ENCODE results near the gene RPL15.
"Not testable (repeated sequence)": the region's sequence is repeated elsewhere in the genome, so short reads cannot be mapped to it uniquely, and the experiment has no call there.

RPL15 gene

GRCh38 chr3:23888617-23889228 lies 28.2 kb upstream of the RPL15 start:
- no peak for DNase-seq (ENCODE audit: extremely low spot score, insufficient read length, low read depth)

GRCh38 chr3:23889386-23889785 lies 27.5 kb upstream of the RPL15 start:
- no peak for FAIRE-seq
- DNase-seq (ENCODE audit: extremely low spot score, insufficient read length, low read depth) = no peak

More at GRCh38 chr3:23888617-23889228, 28.2 kb upstream of the RPL15 start:
- FAIRE-seq = peak; percentile 41

GRCh38 chr3:23889950-23890349 lies 27.0 kb upstream of the RPL15 start:
- no peak for FAIRE-seq
- no peak for DNase-seq (ENCODE audit: extremely low spot score, insufficient read length, low read depth)

GRCh38 chr3:23894254-23895061 lies 22.5 kb upstream of the RPL15 start:
- DNase-seq (ENCODE audit: extremely low spot score, insufficient read length, low read depth) = no peak

GRCh38 chr3:23895181-23895580 lies 21.8 kb upstream of the RPL15 start:
- DNase-seq (ENCODE audit: extremely low spot score, insufficient read length, low read depth) (no peak), FAIRE-seq (no peak)

More at GRCh38 chr3:23894254-23895061, 22.5 kb upstream of the RPL15 start:
- no peak for FAIRE-seq

- FAIRE-seq (no peak), DNase-seq (ENCODE audit: extremely low spot score, insufficient read length, low read depth) (no peak)
These were observed 16.2 kb upstream of the RPL15 start for GRCh38 chr3:23900744-23901143.

GRCh38 chr3:23904545-23904944 lies 12.4 kb upstream of the RPL15 start:
- no peak for FAIRE-seq
- DNase-seq (ENCODE audit: extremely low spot score, insufficient read length, low read depth) = no peak

GRCh38 chr3:23909341-23909740 lies 7.6 kb upstream of the RPL15 start:
- FAIRE-seq (no peak), DNase-seq (ENCODE audit: extremely low spot score, insufficient read length, low read depth) (no peak)

GRCh38 chr3:23911397-23911796 lies 5.5 kb upstream of the RPL15 start:
- no peak for FAIRE-seq
- no peak for DNase-seq (ENCODE audit: extremely low spot score, insufficient read length, low read depth)

GRCh38 chr3:23912335-23912734 lies 4.6 kb upstream of the RPL15 start:
- DNase-seq (ENCODE audit: extremely low spot score, insufficient read length, low read depth); FAIRE-seq: not testable (repeated sequence)

GRCh38 chr3:23913182-23913581 lies 3.8 kb upstream of the RPL15 start:
- no peak for DNase-seq (ENCODE audit: extremely low spot score, insufficient read length, low read depth)
- FAIRE-seq = no peak

GRCh38 chr3:23913873-23914743 lies 2.8 kb upstream of the RPL15 start:
- DNase-seq (ENCODE audit: extremely low spot score, insufficient read length, low read depth) = no peak

GRCh38 chr3:23915537-23916108 lies 1.3 kb upstream of the RPL15 start:
- DNase-seq (ENCODE audit: extremely low spot score, insufficient read length, low read depth) (no peak), FAIRE-seq (no peak)

More at GRCh38 chr3:23913873-23914743, 2.8 kb upstream of the RPL15 start:
- no peak for FAIRE-seq

- DNase-seq (ENCODE audit: extremely low spot score, insufficient read length, low read depth) = peak; percentile 9
These were observed 613 bp upstream of the RPL15 start for GRCh38 chr3:23916152-23916885.

GRCh38 chr3:23917679-23918303 lies 859 bp downstream of the RPL15 start:
- FAIRE-seq = peak; percentile 60
- peak; percentile 22 for DNase-seq (ENCODE audit: extremely low spot score, insufficient read length, low read depth)

More at GRCh38 chr3:23916152-23916885, 613 bp upstream of the RPL15 start:
- no peak for FAIRE-seq

- FAIRE-seq; DNase-seq (ENCODE audit: extremely low spot score, insufficient read length, low read depth): not testable (repeated sequence)
These were observed 1.4 kb downstream of the RPL15 start for GRCh38 chr3:23918331-23918730.

GRCh38 chr3:23919628-23920027 lies 2.7 kb downstream of the RPL15 start:
- DNase-seq (ENCODE audit: extremely low spot score, insufficient read length, low read depth) (no peak), FAIRE-seq (no peak)

- DNase-seq (ENCODE audit: extremely low spot score, insufficient read length, low read depth) (no peak), FAIRE-seq (no peak)
These were observed 3.3 kb downstream of the RPL15 start for GRCh38 chr3:23920151-23920655.

- DNase-seq (ENCODE audit: extremely low spot score, insufficient read length, low read depth) (no peak), FAIRE-seq (no peak)
These were observed 4.2 kb downstream of the RPL15 start for GRCh38 chr3:23921052-23921511.
